Endothelial cell of hepatic sinusoid (primary cell): ENCODE results near the gene LRMDA.

Source experiments
- in situ Hi-C: cut with HindIII; loops from 2 replicates; pipeline ENCODE4 v1.10.0; 2017; ENCODE audit warnings: low sequenced_read_pairs

The LRMDA gene

DNA sequence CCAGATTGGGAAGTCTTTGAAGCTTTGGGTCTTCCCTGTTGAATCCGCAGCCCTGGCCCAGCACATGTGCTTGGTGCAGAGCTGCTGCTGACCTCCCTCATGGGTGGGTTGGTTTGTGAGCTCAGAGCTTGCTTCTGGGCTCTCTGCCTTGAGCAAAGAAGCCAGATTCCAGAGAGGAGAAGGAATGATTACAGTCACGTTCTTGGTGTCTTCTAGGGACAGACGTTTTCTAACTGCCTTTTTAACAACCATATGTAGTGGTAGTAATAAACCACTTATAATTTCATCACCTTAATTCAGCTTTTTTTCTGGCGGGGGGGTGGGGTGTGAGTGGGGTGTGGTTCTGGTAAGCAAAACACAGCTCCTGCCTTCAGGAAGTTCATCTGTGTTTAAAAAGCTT, 39.5 kb downstream of the LRMDA start:
- in situ Hi-C loops = loop anchor here (5.0 kb wide), 1 partner anchor 79 kb away; no protein-coding TSS in a partner anchor

DNA sequence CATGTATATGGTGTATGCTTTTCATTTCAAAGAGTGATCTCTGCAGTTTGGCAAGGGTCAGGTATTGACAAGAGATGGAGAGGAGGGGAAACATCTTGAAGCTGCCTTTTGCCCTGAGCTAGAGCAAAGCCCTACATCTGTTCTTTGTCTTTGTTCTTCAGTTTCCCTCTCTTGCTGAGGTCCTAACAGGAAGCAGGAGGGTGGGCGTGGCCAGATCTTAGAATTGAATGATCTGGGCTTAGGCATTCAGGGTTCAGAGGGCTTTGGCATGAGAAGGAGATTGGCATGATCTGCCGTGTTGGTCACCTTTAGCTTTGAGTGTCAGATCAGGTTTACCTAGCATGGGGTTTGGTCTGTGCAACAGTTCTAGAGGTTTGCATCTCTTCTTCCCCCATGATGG, 41.3 kb downstream of the LRMDA start:
- in situ Hi-C loops = loop anchor here (5.0 kb wide), 1 partner anchor 80 kb away; no protein-coding TSS in a partner anchor

- in situ Hi-C loops = loop anchor here (5.0 kb wide), 1 partner anchor 82 kb away; no protein-coding TSS in a partner anchor
Measured at GRCh38 chr10:75474106-75474505, 42.7 kb downstream of the LRMDA start.

DNA sequence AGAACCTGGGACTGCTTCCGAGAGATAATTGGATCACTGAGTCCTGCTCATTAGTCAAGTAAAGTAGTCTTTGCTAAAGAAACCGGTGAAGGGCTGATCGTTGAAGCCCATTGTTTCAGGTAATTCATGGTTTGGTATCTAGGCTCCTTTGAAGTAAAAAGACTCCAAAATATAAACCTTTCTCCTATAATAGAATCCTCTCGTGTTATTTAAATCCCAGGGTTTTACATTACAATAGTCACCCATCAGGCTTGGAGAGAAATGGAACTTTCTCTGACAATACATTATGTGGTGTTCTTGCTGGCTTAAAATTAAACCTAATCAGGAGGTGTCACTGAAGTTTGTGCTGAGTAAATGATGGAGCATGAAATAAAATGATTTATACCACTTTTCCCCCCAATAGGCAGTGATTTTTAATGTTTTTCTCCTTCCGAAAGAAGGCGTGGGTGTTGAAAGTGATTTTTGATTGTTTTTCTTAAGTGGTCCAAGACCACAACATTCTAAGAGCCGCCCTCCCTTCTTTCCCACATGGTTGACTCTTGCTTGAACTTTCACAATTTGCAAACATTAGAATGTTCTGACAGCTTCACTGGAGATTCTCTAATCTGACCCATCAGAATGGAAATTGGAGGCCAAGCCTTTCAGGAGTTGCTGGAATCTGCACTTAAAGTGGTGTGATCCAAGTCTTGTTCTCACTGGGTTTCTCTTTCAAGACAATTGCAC, 44.2 kb downstream of the LRMDA start:
- in situ Hi-C loops = no loop called here

DNA sequence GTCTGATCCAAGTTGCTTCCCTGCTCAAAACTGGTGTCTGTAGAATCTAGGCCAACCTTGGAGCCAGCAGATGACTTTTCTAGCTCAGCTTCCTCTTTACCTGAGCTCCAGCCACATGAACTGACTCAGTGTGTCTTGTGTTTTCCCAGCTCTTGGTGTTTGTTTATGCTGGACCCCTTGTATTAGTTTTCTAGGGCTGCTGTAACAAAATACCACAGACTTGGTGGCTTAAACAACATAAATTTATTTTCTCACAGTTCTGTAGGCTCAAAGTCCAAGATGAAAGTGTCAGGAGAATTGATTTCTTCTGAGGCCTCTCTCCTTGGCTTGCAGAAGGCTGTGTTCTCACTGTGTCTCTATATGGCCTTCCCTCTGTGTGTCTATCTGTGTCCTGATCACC, 45.1 kb downstream of the LRMDA start:
- in situ Hi-C loops = no loop called here

DNA sequence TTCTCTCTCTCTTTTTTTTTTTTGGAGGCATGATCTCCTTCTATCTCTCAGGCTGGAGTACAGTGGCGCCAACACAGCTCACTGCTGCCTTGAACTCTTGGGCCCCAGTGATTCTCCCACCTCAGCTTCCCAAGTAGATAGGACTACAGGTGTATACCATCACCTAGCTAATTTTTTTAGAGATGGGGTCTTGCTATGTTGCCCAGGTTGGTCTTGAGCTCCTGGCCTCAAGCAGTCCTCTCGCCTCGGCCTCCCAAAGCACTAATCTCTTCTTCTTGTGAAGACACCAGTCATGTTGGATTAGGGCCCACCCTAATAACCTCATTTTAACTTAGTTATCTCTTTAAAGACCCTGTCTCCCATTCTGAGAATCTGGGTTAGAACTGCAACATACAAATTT, 45.6 kb downstream of the LRMDA start:
- in situ Hi-C loops = no loop called here

GRCh38 chr10:75477680-75478079, 46.3 kb downstream of the LRMDA start:
- in situ Hi-C loops = no loop called here

DNA sequence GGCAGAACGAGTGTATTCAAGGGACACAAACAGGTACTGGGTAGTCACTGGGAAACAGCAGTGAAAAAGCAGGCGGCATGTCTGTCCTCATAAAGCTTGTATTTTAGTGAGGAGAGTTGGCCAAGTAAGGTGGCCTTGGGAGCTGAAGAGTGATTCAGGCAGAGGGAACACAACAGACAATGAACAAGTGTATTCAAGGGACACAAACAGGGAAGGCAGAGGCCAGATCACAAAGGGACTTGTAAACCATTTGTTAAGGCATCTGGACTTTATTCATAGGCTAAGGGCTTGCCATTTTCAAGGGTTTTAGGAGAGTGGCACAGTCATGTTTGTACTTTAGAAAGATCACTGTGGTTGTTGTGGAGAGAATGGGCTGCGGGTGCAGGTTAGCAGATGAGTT, 49.0 kb downstream of the LRMDA start:
- in situ Hi-C loops = no loop called here

DNA sequence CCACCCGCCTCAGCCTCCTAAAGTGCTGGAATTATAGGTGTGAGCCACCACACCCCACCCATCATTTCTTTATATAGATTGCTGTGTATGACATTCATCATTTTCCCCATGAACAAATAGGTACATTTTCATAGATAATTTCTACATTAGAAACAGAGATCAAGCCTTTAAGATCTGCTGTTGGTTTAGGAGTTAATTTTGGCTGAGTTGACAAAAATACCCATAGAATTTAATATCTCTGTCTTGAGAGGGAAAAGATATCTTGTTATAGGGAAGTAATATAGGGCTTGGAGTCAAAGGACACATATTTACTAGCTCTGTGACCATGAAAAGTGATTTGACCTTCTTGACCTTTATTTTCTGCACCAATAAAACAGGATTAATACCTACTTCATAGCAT, 51.8 kb downstream of the LRMDA start:
- in situ Hi-C loops = no loop called here

GRCh38 chr10:75484717-75485116, 53.3 kb downstream of the LRMDA start:
- in situ Hi-C loops = no loop called here

GRCh38 chr10:75486591-75486990, 55.2 kb downstream of the LRMDA start:
- in situ Hi-C loops = no loop called here

DNA sequence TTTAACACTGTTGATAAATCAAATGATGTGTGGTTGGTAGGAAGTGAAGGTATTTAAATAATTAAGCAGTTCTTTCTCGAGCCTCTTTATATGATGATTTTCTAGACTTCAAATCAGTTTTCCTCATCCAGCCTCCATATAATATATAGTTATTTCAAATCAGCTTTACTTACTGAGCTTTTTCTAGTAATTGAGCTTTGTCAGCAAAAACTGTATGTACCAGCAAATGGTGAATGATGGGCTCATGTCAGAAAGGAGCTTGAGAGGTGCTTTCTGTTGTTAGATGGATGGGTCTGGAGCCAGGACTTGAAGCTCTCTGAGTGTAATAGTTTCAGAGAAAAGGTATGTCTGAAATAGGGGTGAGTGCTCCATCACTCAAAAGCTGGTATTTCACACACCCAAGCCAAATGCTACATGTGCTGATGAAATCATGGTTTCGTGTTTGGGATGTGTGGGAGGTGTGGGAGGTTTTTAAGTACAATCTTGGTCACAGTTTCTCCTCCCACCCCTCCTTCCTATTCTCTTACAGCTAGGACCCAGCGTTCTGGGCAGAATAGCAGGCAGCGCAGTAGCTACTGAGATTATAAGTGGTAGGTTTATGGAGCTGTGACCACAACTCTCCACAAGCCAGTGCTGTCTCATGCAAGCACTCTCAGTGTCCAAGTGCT, 55.8 kb downstream of the LRMDA start:
- in situ Hi-C loops = no loop called here

- in situ Hi-C loops = no loop called here
Measured at GRCh38 chr10:75487755-75488125, 56.3 kb downstream of the LRMDA start.

GRCh38 chr10:75492173-75492925, 60.9 kb downstream of the LRMDA start:
- in situ Hi-C loops = no loop called here

DNA sequence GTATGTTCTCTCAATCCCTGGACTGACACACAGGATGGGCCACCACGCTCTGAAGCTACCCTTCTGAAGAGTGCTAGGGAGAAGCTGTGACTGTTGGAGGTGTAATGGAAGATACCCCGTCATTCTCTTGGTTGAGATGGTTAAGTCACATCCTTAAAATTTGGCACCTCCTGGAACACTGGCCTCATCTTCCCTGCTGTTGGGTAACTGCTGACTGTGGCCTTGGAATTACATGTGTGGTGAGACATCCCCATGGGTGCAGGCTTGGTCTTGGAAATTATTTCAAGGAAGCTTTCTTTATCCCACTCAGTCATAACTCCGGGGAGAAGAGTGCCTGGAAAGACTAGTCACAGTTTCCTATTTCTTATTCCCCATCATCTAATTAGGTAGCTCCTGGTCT, 62.0 kb downstream of the LRMDA start:
- in situ Hi-C loops = no loop called here

DNA sequence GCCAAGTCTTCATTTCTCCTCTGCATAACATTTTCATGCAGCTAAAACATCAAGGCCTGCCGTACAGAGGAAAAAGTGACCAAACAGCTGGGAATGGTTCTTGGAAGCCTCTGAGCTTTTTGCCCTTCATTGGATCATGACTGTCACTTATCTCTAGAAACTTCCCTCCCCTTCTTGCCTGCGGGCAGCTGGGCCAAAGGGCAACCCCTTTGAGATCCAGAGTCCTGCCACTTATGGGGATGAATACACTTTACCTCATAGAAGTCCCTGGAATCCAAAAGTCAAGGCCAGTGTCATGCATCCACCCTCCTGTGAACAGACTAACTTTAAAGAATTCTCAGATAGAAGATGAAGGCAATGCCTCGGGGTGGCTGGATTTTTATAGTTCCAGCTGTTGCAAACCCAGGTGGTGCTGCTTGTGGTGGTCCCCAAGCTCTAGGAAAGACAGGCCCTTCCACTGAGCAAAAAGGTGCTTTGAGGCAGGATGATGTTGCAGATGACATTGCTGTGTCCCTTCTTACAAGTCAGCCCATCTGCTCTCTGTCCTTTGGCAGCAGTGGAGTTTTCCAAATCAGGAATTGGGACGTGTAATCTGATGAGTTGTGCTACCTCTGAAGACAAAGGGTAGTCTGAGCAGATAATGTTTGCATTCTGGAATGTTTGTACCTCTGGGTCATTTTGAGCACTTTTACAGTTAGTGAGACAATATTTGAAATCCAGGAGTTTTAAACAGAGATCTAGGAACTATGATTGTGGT, 64.2 kb downstream of the LRMDA start:
- in situ Hi-C loops = no loop called here

- in situ Hi-C loops = no loop called here
Measured at GRCh38 chr10:75496191-75496567, 64.8 kb downstream of the LRMDA start.

DNA sequence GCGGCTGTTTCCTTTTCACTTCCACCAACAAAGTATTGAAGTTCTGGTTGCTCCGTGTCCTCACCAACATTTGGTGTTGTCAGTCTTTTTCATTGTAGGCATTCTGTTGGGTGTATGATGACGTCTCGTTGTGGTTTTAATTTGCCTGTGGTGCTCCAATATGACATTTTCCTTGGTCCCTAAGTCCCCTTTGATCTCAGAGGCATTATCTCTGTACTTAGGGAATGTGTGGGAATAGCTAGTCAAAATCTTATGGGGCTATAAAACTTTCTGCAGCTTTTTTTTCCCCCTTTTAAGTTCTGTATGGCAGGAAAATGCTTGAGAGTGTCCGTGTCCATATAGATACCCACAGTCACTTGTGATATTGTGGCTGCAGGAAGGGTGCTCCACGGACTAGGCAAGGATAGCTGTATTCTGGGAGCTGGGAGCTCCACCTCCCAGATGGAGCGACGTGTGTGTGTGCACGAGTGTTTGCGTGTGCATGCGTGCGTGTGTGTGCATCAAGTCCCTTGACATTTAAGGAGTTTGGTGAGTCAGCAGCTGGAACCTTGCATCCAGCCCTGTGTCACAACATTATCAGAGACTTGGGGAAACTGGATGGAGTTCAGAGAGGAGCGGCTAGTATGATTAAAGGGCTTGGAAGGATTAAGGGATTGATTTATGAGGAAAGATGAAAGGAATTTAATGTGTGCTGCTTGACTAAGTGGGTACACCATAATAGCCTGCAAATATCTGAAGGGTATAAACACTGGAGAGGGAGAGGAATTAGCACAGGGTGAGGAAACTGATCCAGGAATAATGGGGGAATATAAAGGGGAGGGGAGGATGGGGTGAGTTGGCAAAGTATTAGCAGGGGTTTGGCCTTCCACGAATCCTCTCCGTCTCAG, 66.8 kb downstream of the LRMDA start:
- in situ Hi-C loops = no loop called here

DNA sequence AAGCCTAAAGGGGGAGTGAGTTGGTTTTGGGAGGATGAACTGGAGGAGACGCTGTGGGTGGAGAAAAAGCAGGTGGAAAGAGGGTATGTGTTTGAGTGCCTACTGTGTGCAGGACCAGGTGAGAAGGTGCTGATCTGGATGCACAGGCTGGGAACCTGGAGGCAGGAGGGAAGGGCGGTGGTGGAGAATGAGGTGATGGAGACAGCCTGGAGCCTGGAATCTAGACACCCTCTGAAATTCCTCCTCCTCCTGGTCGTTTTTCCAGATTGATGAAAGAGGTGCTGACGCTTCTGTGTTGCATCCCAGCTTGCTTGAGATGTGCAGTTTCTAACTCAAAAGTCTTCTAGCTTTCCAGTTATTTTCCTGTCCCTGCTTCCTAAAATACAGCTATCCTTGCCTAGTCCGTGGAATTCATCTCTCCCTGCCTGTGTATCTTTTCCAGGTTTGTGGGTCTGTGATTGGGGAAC, 67.5 kb downstream of the LRMDA start:
- in situ Hi-C loops = no loop called here

DNA sequence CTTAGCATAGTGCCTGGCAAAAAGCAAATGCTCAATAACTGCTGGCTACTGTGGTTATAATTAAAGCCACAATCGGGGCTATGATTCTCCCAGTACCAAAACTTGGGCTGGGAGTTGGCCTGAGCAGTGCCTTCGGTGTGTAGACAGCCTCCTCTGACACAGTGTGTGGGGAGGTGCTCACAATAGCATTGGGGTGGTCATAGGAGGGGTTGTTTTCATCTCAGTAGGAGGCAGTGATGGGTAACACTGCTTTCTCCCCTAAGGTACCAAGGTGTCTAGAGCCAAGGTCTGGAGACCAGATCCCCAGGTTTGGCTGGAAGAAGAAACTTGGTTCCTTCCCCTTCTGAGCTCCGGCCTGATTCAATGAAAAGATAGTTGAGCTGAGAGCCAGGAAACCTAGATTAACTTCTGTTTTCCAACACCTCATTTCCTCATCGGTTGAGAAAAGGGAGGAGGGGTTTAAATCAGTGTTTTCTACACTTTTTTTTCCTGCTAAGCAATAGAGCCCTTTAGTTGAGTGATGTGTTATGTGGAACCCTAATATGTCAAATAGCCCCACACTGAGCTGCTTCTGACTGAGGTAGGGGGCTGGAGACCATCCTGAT, 68.2 kb downstream of the LRMDA start:
- in situ Hi-C loops = no loop called here
